ENCODE data around the gene SCARF2. TPM values are rescaled to one million over a fixed set of nuclear protein-coding genes. Genes with fewer than 3 reads are reported as not detected.
A peak's percentile ranks its signal among the peaks of the same experiment; 100 is the strongest.
"Not testable (repeated sequence)": the region's sequence is repeated elsewhere in the genome, so short reads cannot be mapped to it uniquely, and the experiment has no call there.

SCARF2 gene
- total RNA-seq, 1 experiment from 2014 or later, result 2.7 TPM

GRCh38 chr22:20393705-20394476, 43.7 kb downstream of the SCARF2 start, which contains the start of gene ZNF74:
ZNF74 (plus strand) TSS chr22:20394151; CDS start chr22:20394629, 478 bp downstream.
- no peaks in the 10 kb centered on the region for H3K36me3 ChIP-seq (ENCODE audit: low read depth, low read length)
- no TSS peak for BruUV-seq (replicated peaks)
- H2AFZ ChIP-seq (ENCODE audit: low read length), result peak within 1 kb of the TSS; percentile 99
- peak; percentile 84 for DNase-seq
- no peaks in the 10 kb centered on the region for H3K9me2 ChIP-seq (replicated peaks; ENCODE audit: low read length)
- H3K27ac ChIP-seq (ENCODE audit: low read length), result no peak within 1 kb of the TSS
- intact Hi-C loops (cut with micrococcal nuclease), result no loop called here
- peaks cover 18% of the 10 kb centered on the region for H3K4me1 ChIP-seq (ENCODE audit: insufficient read depth, low read length)
- H3K9ac ChIP-seq (ENCODE audit: low read length), result peak within 1 kb of the TSS; percentile 87
- peak within 1 kb of the TSS; percentile 96 for H3K4me2 ChIP-seq (ENCODE audit: low read length)
- H3F3A ChIP-seq (ENCODE audit: low read length, unreplicated experiment), result no peaks in the 10 kb centered on the region
- ChIA-PET CTCF (no interaction called here), POLR2A (ENCODE audit: unreplicated experiment) (no interaction called here)
- no peaks in the 10 kb centered on the region for H3K9me3 ChIP-seq (ENCODE audit: low read length)
- H3K4me3 ChIP-seq (ENCODE audit: low read length), result peak within 1 kb of the TSS; percentile 90
- H4K20me1 ChIP-seq (ENCODE audit: low read length), result no peaks in the 10 kb centered on the region
- H3K27me3 ChIP-seq (ENCODE audit: low read length), result no peaks in the 10 kb centered on the region
- TF ChIP-seq CTCF (conservative IDR thresholded peaks at IDR 0.05; ENCODE audit: low read depth, low read length) (no peak), EZH2 (IDR thresholded peaks at IDR 0.05; ENCODE audit: low read length, unreplicated experiment) (no peak), EZH2phosphoT487 (IDR thresholded peaks at IDR 0.05; ENCODE audit: borderline replicate concordance, low read length) (no peak)
- H3K79me2 ChIP-seq (ENCODE audit: low read length), result peaks cover 37% of the 10 kb centered on the region
- ATAC-seq, result peak; percentile 93

DNA sequence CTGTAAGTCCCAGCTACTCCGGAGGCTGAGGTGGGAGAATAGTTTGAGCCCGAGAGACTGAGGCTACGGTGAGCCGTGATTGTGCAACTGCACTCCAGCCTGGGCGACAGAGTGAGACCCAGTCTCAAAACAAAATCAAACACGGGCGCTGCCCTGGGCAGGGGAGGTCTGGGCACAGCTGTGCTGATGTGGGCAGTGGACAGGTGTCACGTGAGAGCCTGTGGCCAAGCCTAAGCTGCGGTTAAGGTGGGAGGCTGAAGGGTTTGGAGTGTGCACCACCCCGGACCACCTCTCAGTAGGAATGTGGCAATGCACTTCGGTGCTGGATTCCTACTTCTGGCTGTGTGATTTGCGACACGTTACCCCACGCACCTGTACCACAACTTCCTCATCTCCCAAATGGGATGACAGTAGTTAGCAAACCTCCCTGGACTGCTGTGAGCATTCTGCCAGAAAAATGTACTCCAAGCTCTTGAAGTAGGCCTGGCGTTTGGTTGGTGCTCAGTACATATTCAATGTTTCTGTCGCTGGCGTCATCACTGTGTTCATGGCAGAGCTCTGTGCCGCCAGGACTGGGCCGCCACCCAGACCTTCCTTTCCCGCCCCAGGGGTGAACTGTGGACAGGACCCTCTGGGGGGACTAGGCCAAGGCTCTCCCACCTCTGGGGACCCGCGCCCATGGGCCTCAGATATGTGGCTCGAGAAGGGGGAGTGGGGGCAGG, 44.5 kb downstream of the SCARF2 start:
- BruUV-seq (replicated peaks), result TSS peak; percentile 96
- ATAC-seq (no peak), DNase-seq (no peak)
- TF ChIP-seq EZH2phosphoT487 (IDR thresholded peaks at IDR 0.05; ENCODE audit: borderline replicate concordance, low read length) (no peak), CTCF (conservative IDR thresholded peaks at IDR 0.05; ENCODE audit: low read depth, low read length) (no peak), EZH2 (IDR thresholded peaks at IDR 0.05; ENCODE audit: low read length, unreplicated experiment) (no peak)
- Histone ChIP-seq H3F3A (ENCODE audit: low read length, unreplicated experiment) (no peaks in the 10 kb centered on the region), H3K4me3 (ENCODE audit: low read length) (peak overlapping the region; percentile 90), H2AFZ (ENCODE audit: low read length) (peak overlapping the region; percentile 99), H3K4me1 (ENCODE audit: insufficient read depth, low read length) (peaks cover 18% of the 10 kb centered on the region), H3K4me2 (ENCODE audit: low read length) (peak overlapping the region; percentile 96), H3K36me3 (ENCODE audit: low read depth, low read length) (no peaks in the 10 kb centered on the region), H4K20me1 (ENCODE audit: low read length) (no peaks in the 10 kb centered on the region), H3K79me2 (ENCODE audit: low read length) (peaks cover 36% of the 10 kb centered on the region), H3K9me3 (ENCODE audit: low read length) (no peaks in the 10 kb centered on the region), H3K27ac (ENCODE audit: low read length) (no peak overlapping the region), H3K27me3 (ENCODE audit: low read length) (no peaks in the 10 kb centered on the region), H3K9me2 (replicated peaks; ENCODE audit: low read length) (no peaks in the 10 kb centered on the region), H3K9ac (ENCODE audit: low read length) (peak overlapping the region; percentile 87)
- ChIA-PET POLR2A (ENCODE audit: unreplicated experiment) (no interaction called here), CTCF (no interaction called here)
- intact Hi-C loops (cut with micrococcal nuclease), result no loop called here

DNA sequence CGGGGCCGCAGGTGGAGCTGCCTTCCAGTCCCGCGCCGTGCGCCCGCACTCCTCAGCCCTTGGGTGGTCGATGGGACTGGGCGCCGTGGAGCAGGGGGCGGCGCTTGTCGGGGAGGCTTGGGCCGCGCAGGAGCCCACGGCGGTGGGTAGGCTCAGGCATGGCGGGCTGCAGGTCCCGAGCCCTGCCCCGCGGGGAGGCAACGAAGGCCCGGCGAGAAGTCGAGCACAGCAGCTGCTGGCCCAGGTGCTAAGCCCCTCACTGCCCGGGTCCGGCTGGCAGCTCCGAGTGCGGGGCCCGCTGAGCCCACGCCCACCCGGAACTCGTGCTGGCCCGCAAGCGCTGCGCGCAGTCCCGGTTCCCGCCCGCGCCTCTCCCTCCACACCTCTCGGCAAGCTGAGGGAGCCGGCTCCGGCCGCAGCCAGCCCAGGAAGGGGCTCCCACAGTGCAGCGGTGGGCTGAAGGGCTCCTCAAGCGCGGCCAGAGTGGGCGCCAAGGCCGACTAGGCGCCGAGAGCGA, 45.2 kb downstream of the SCARF2 start:
- H4K20me1 ChIP-seq (ENCODE audit: low read length); H3K4me3 ChIP-seq (ENCODE audit: low read length); H3K9me3 ChIP-seq (ENCODE audit: low read length); H3F3A ChIP-seq (ENCODE audit: low read length, unreplicated experiment); POLR2A ChIA-PET (ENCODE audit: unreplicated experiment); intact Hi-C loops (cut with micrococcal nuclease); H3K27ac ChIP-seq (ENCODE audit: low read length); DNase-seq; H3K9ac ChIP-seq (ENCODE audit: low read length); ATAC-seq; H3K36me3 ChIP-seq (ENCODE audit: low read depth, low read length); CTCF ChIA-PET; H3K4me2 ChIP-seq (ENCODE audit: low read length); H3K27me3 ChIP-seq (ENCODE audit: low read length); BruUV-seq (replicated peaks); H2AFZ ChIP-seq (ENCODE audit: low read length); H3K9me2 ChIP-seq (replicated peaks; ENCODE audit: low read length): not testable (repeated sequence)
- H3K4me1 ChIP-seq (ENCODE audit: insufficient read depth, low read length), result peaks cover 18% of the 10 kb centered on the region
- H3K79me2 ChIP-seq (ENCODE audit: low read length), result peaks cover 31% of the 10 kb centered on the region

Measured in PC-3 (cell line).